Measurements from ENCODE around the gene PTTG1. TPM values are rescaled to one million over a fixed set of nuclear protein-coding genes. Genes with fewer than 3 reads are reported as not detected.
"Not testable (repeated sequence)": the region's sequence is repeated elsewhere in the genome, so short reads cannot be mapped to it uniquely, and the experiment has no call there.

PTTG1 gene
- total and polyA plus RNA-seq, 2 donors: 6.5 to 51.3 TPM

DNA sequence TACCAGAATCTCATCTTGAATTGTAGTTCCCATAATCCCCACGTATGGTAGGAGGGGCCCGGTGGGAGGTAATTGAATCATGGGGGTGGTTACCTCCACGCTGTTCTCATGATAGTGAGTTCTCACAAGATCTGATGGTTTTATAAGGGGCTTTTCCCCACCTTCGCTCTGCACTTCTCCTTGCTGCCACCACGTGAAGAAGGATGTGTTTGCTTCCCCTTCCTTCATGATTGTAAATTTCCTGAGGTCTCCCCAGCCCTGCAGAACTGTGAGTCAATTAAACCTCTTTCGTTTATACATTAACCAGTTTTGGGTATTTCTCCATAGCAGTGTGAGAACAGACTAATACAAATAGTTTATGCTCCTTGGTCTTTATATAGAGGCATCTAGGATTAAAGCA lies 15.0 kb downstream of the PTTG1 start:
- not testable (repeated sequence) for H3K27ac ChIP-seq (ENCODE audit: low read depth); H3K36me3 ChIP-seq (ENCODE audit: insufficient read depth); DNase-seq (ENCODE audit: extremely low spot score); H3K4me1 ChIP-seq (ENCODE audit: insufficient read depth); H3K4me3 ChIP-seq (ENCODE audit: low read depth, low read length)
- 41% methylated on average over 6 of the region's 6 CpGs for WGBS

DNA sequence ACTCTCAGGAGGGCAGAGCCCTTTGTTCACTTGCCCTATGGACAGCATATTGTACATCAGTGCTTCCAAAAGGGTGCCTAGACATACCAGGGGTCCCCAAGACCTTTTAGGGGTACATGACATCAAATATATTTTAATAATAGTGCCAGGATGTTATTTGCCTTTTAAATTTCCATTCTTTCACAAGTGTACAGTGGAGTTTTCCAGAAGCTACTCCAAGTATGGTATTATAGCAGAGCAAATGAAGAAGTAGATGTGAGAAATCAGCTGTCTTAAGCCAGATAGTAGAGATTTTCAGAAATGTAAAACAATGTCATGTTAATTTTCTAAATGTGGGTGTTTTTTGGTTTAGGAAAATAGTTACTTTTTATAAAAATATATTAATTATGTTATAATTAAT lies 15.6 kb downstream of the PTTG1 start:
- Histone ChIP-seq H3K36me3 (ENCODE audit: insufficient read depth) (no peaks in the 10 kb centered on the region), H3K4me1 (ENCODE audit: insufficient read depth) (no peaks in the 10 kb centered on the region), H3K4me3 (ENCODE audit: low read depth, low read length) (no peak overlapping the region), H3K27ac (ENCODE audit: low read depth) (no peak overlapping the region)
- DNase-seq (ENCODE audit: extremely low spot score): no peak

DNA sequence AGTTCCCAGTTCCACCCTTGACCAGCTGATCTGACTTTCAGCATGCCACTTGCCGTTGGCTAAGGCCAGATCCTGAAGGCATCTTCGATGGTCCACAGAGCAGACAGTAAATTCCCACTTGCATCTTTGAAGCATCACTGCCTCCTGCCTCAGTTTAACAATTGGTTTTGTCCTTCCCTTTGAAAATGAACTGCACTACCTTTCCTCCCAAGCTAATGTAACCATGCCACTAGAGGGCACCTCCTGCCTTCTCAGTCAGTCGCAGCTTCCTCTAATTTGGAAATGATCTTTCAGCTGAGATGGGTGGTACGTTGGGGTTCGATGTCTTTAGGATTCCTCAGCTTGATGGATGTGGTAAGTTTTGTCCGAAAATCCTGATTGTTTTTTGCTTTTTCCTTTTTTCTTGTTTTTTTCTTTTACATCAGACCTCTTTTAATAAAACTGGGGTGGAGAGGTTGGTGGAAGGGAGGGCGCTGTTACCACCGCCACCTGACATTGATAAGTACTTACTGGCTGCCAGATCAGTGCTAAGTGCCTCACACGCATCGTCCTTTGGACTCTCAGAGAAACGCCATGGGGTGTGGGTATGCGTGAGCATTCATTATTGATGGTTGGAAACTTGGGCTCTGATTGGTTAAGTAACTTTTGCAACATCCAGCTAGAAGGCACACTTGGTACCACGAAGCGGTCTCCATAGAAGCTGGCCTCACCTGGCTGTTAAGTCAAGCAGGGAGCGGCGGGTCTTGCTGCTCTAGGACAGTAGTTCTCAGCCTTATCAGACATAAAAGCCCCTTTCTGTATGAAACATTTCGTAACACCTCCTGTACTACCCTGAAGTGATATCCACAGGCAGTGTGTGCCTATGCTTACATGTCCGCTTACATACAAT lies 16.9 kb downstream of the PTTG1 start:
- Histone ChIP-seq H3K4me1 (ENCODE audit: insufficient read depth) (no peaks in the 10 kb centered on the region), H3K27ac (ENCODE audit: low read depth) (no peak overlapping the region), H3K36me3 (ENCODE audit: insufficient read depth) (no peaks in the 10 kb centered on the region), H3K4me3 (ENCODE audit: low read depth, low read length) (no peak overlapping the region)
- peak; percentile 37 for DNase-seq (ENCODE audit: extremely low spot score)
- 5% methylated on average over 18 of the region's 18 CpGs for WGBS

DNA sequence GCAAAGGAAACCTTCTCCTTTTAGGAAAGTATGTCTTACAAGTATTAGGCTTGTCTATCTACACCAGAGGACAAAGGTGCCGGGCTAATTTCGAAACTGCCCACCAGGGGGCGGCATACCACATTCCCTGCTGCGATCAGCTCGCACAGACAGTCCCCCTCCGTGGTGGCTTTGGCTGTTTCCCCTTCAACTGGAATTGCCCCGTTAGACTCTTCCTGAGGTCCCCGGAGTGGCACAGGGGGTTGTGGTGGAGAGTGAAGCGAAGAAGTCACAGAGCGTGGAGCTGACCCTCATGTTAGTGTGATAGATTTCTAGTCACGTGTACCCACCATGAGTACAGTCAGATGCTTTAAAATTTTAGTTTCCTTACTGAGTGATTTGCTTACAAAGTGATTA lies 17.5 kb downstream of the PTTG1 start:
- no peaks in the 10 kb centered on the region for H3K36me3 ChIP-seq (ENCODE audit: insufficient read depth)
- 2% methylated on average over 11 of the region's 11 CpGs for WGBS
- no peak overlapping the region for H3K27ac ChIP-seq (ENCODE audit: low read depth)
- H3K4me3 ChIP-seq (ENCODE audit: low read depth, low read length): no peak overlapping the region
- peak; percentile 55 for DNase-seq (ENCODE audit: extremely low spot score)
- H3K4me1 ChIP-seq (ENCODE audit: insufficient read depth): no peaks in the 10 kb centered on the region

DNA sequence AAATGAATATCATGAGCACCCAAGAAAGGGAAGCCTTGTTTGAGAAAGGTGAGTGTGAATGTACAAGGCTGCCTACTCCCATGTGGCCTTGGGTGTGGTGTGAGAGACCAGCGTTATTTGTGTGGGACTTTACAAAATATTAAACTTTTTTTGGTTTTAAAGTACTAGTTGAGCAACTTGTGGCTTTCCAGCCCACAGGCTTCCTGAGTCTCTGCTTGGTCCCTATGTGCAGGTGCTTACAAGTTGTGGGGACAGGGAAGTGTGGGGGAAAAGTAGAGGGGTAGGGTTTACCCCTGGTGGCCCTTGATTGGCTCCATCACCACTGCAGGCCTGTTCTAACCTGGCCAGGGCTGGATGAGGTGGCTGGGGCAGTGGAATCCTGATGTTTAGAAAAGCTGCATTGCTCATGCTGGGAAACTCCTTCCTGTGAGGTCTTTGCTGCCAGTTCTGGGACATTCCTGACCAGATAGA lies 19.7 kb downstream of the PTTG1 start:
- no peak overlapping the region for H3K4me3 ChIP-seq (ENCODE audit: low read depth, low read length)
- no peak for DNase-seq (ENCODE audit: extremely low spot score)
- no peak overlapping the region for H3K27ac ChIP-seq (ENCODE audit: low read depth)
- WGBS: 40% methylated on average over 1 of the region's 1 CpG
- no peaks in the 10 kb centered on the region for H3K4me1 ChIP-seq (ENCODE audit: insufficient read depth)
- no peaks in the 10 kb centered on the region for H3K36me3 ChIP-seq (ENCODE audit: insufficient read depth)

DNA sequence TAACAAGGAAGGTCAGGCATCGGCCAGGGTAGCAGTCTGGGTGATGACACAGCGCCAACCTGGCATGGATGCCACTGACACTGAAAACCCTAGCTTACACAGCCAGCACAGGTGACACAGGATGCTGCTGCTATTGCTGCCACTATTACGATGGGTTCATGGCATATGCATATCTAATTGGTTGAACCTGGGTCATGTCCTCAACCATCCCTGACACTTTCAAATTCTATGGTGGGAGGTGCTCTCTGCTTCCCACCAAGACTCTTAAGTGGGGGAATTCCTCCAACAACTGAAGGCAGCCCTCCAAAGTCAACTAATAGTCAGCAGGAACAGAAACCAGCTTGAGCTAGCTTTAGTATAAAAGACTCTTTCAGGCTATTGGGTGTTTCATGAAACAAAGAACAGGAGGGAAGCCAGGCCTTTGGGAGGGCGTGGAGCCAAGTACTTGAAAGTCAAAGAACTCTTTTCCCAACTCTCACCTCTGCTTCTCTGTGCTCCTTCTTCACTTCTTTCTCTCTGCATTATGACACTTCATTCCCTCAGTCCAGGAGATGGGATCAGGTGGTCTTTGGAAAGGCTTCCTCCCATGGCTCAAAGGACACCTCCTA lies 21.3 kb downstream of the PTTG1 start:
- no peaks in the 10 kb centered on the region for H3K4me1 ChIP-seq (ENCODE audit: insufficient read depth)
- no peak overlapping the region for H3K27ac ChIP-seq (ENCODE audit: low read depth)
- no peak overlapping the region for H3K4me3 ChIP-seq (ENCODE audit: low read depth, low read length)
- WGBS: 84% methylated on average over 4 of the region's 4 CpGs
- no peak for DNase-seq (ENCODE audit: extremely low spot score)
- no peaks in the 10 kb centered on the region for H3K36me3 ChIP-seq (ENCODE audit: insufficient read depth)

DNA sequence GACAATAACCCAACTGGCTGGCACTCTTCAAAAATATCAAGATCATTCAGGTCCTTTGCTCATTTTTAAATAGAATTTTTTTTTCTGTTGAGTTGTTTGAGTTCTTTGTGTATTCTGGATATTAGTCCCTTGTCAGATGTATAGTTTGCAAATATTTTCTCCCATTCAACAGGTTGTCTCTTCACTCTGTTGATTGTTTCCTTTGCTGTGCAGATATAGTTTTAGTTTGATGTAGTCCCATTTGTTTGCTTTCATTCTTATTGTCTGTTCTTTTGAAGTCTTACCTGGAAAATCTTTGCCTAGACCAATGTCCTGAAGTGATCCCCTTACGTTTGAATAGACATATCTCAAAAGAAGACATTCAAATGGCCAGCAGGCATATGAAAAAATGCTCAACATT lies 22.8 kb downstream of the PTTG1 start:
- Histone ChIP-seq H3K27ac (ENCODE audit: low read depth) (no peak overlapping the region), H3K4me1 (ENCODE audit: insufficient read depth) (no peaks in the 10 kb centered on the region), H3K36me3 (ENCODE audit: insufficient read depth) (no peaks in the 10 kb centered on the region), H3K4me3 (ENCODE audit: low read depth, low read length) (no peak overlapping the region)
- WGBS: 79% methylated on average over 1 of the region's 1 CpG
- no peak for DNase-seq (ENCODE audit: extremely low spot score)

DNA sequence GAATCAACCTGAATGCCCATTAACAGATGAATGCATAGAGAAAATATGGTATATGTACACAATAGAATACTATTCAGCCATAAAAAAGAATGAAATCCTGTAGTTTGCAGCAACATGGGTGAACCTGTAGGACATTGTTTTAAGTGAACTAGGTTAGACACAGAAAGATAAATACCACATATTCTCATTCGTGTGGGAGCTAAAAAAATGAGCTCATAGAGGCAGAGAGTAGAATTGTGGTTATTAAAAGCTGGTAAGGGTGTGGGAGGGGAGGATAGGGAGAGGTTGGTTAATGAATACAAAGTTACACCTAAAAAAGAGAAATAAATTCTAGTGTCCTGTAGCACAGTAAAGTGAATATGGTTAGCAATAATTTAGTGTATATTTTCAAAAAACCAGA lies 23.5 kb downstream of the PTTG1 start:
- Histone ChIP-seq H3K4me1 (ENCODE audit: insufficient read depth) (no peaks in the 10 kb centered on the region), H3K36me3 (ENCODE audit: insufficient read depth) (no peaks in the 10 kb centered on the region), H3K4me3 (ENCODE audit: low read depth, low read length) (no peak overlapping the region), H3K27ac (ENCODE audit: low read depth) (no peak overlapping the region)
- WGBS: 71% methylated on average over 1 of the region's 1 CpG
- no peak for DNase-seq (ENCODE audit: extremely low spot score)

DNA sequence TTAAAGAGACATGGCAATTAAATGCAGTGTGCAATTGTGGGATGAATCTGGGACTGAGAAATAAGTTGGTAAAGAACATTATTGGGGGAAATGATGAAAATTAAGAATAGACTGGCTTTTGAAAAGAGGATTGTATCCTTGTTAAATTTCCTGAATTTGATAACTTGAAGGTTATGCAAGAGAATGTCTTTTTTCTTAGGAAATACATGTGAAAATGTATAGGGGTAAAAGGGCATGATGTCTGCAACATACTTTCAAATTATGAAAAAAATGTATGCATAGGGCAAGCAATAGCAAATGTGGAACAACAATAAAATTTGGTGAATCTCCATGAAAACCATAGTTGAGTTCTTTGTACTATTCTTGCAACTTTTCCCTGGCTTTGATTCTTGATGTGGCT lies 24.1 kb downstream of the PTTG1 start:
- no peak for DNase-seq (ENCODE audit: extremely low spot score)
- H3K36me3 ChIP-seq (ENCODE audit: insufficient read depth): no peaks in the 10 kb centered on the region
- H3K27ac ChIP-seq (ENCODE audit: low read depth): no peak overlapping the region
- H3K4me3 ChIP-seq (ENCODE audit: low read depth, low read length): no peak overlapping the region
- H3K4me1 ChIP-seq (ENCODE audit: insufficient read depth): no peaks in the 10 kb centered on the region

DNA sequence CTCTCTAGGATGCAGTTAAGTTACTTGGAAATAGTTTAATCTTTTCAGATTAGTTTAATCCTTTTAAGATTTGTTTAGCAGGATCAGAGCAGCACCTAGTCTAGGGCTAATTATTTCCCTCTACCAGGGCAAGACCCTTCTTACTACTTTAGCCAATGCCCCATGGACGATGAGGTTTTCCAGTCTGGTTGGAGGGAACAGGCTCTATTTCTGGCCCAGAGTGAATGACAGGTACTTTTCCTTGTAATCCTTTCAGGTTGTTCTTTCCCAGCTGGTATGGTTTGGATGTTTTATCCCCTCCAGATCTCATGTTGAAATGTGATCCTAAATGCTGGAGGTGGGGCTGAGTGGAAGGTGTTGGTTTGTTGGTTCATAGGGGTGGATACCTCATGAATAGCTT lies 27.2 kb downstream of the PTTG1 start:
- no peaks in the 10 kb centered on the region for H3K4me1 ChIP-seq (ENCODE audit: insufficient read depth)
- DNase-seq (ENCODE audit: extremely low spot score): no peak
- no peak overlapping the region for H3K4me3 ChIP-seq (ENCODE audit: low read depth, low read length)
- 84% methylated on average over 1 of the region's 1 CpG for WGBS
- no peaks in the 10 kb centered on the region for H3K36me3 ChIP-seq (ENCODE audit: insufficient read depth)
- H3K27ac ChIP-seq (ENCODE audit: low read depth): no peak overlapping the region

DNA sequence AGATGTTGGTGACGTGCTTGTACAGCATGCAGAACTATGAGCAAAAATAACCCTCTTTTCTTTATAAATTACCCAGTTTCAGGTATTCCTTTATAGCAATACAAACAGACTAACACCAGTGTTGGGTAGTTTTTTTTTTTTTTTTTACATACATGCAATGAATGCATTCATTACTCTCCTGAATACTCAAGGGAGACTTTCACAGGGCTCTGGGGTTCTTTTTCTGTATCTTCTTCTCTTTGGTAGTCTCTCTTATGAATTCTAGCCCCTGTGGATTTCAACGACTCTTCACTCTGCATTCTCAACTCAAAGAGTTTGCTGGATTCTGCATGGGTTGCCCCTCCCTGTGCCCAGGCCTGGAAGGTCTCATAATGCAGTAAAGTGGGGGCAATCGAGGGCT lies 27.8 kb downstream of the PTTG1 start:
- WGBS: 88% methylated on average over 3 of the region's 3 CpGs
- Histone ChIP-seq H3K4me3 (ENCODE audit: low read depth, low read length) (no peak overlapping the region), H3K36me3 (ENCODE audit: insufficient read depth) (no peaks in the 10 kb centered on the region), H3K27ac (ENCODE audit: low read depth) (no peak overlapping the region), H3K4me1 (ENCODE audit: insufficient read depth) (no peaks in the 10 kb centered on the region)
- no peak for DNase-seq (ENCODE audit: extremely low spot score)

DNA sequence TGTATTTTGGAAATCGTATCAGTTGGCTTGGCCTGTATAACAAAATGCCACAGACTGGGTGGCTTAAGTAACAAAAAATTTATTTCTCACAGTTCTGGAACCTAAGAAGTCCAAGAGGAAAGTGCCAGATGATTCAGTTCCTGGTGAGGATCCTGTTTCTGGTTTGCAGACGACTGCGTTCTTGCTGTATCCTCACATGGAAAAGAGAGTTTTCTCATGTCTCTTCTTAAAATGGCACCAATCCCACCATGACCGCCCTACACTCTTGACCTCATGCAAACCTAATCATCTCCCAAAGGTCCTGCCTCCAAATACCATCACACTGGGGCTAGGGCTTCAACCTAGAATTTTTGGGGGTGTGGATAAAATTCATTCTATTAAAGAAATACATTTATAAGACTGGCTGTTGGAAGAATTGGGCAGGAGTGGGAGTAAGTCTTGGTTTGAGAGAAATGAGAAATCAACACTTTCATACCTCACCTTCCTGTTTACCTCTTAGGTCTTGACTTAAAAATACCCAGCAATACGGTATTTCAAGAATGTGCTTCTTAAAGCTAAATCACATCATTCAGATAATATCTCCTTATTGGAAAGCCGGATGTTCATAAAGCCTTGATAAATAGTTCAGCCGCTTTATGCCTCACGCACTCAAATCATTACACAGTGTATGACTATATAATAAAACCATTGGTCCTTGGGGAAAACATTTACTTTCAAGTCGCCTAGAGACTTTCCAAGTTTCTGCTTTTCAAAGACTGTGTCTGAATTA lies 28.7 kb downstream of the PTTG1 start:
- H3K4me3 ChIP-seq (ENCODE audit: low read depth, low read length): no peak overlapping the region
- H3K27ac ChIP-seq (ENCODE audit: low read depth): no peak overlapping the region
- 77% methylated on average over 9 of the region's 9 CpGs for WGBS
- no peaks in the 10 kb centered on the region for H3K36me3 ChIP-seq (ENCODE audit: insufficient read depth)
- DNase-seq (ENCODE audit: extremely low spot score): no peak
- no peaks in the 10 kb centered on the region for H3K4me1 ChIP-seq (ENCODE audit: insufficient read depth)

DNA sequence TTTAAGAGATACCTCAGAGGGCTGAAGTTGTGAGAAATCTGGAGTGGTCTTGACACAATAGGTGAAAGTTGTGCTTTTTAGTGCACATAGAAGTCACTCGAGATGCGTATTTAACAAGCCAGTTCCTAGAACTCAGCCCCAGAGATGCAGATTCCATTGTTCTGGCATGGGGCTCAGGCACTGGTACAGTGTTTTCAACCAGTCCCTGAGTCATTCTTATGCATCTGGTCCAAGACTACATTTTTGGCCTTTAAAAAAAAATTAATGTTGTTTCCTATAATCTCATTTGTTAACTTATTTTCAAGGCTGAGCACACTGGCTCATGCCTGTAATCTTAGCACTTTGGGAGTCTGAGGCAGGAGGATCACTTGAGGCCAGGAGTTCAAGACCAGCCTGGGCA lies 29.6 kb downstream of the PTTG1 start:
- Histone ChIP-seq H3K4me3 (ENCODE audit: low read depth, low read length) (no peak overlapping the region), H3K27ac (ENCODE audit: low read depth) (no peak overlapping the region), H3K4me1 (ENCODE audit: insufficient read depth) (no peaks in the 10 kb centered on the region), H3K36me3 (ENCODE audit: insufficient read depth) (no peaks in the 10 kb centered on the region)
- no peak for DNase-seq (ENCODE audit: extremely low spot score)
- WGBS: 94% methylated on average over 2 of the region's 2 CpGs

DNA sequence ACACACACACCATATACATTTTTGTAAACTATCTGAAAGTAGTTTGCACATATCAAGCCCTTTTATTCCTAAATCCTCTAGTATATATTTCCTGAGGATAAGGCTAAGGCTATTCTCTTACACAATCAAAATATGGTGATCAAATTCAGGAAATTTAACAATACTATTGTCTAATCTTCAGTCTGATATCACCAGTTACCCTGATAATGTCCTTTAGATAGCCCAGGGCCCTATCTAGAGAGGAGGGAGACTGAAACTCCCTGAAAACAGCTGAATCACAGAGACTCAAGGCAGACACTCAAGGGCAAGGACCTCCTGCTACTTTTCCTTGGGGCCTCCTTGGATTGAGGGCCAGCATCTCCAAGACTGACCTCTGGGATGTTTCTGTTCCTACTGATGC lies 30.4 kb downstream of the PTTG1 start:
- Histone ChIP-seq H3K36me3 (ENCODE audit: insufficient read depth) (no peaks in the 10 kb centered on the region), H3K4me3 (ENCODE audit: low read depth, low read length) (no peak overlapping the region), H3K4me1 (ENCODE audit: insufficient read depth) (no peaks in the 10 kb centered on the region), H3K27ac (ENCODE audit: low read depth) (no peak overlapping the region)
- no peak for DNase-seq (ENCODE audit: extremely low spot score)

All from urinary bladder (tissue), 4 donors.